SJSA1 (cell line): ENCODE data around the gene ELAVL4. TPM values are rescaled to one million over a fixed set of nuclear protein-coding genes. Genes with fewer than 3 reads are reported as not detected.

ENCODE experiments used
- DNase-seq, 2 experiments: peaks; one replicate each; pipeline ENCODE4 v3.0.0-alpha.2; 2015 to 2020; ENCODE audit warnings: low spot score in 2 of 2, low read depth in 1 of 2
- H3K27ac ChIP-seq: fragments of 250-450 bp; sonication (Bioruptor Pico); 2 replicates; pipeline ENCODE4 v1.5.1; 2020; ENCODE audit warnings: mild to moderate bottlenecking, moderate library complexity
- H3K27me3 ChIP-seq: fragments of 250-450 bp; sonication (Bioruptor Pico); replicated peaks from 2 replicates; pipeline ENCODE4 v1.5.1; 2020; ENCODE audit warnings: mild to moderate bottlenecking, moderate library complexity
- H3K36me3 ChIP-seq: fragments of 250-450 bp; sonication (Bioruptor Pico); 2 replicates; pipeline ENCODE4 v1.5.1; 2020; ENCODE audit warnings: mild to moderate bottlenecking
- H3K4me1 ChIP-seq: fragments of 250-450 bp; sonication (Bioruptor Pico); replicated peaks from 2 replicates; pipeline ENCODE4 v1.6.1; 2021; ENCODE audit warnings: mild to moderate bottlenecking
- H3K4me3 ChIP-seq: fragments of 250-450 bp; sonication (Bioruptor Pico); 2 replicates; pipeline ENCODE4 v1.5.1; 2020; ENCODE audit warnings: mild to moderate bottlenecking
- H3K9me3 ChIP-seq: fragments of 250-450 bp; sonication (Bioruptor Pico); replicated peaks from 2 replicates; pipeline ENCODE4 v1.5.1; 2020; ENCODE audit warnings: mild to moderate bottlenecking
- total RNA-seq: library from RNA; depleted of rRNA; stranded (reverse); fragments of >200 nt; shearing (Covaris generic); gene quantifications from 2 replicates; pipeline ENCODE4 v1.2.3, GENCODE V29; 2014

Gene ELAVL4
- total RNA-seq, 1 experiment from 2014 or later = not detected

GRCh38 chr1:50175719-50176639 is 67.3 kb downstream of the ELAVL4 start:
- Histone ChIP-seq H3K27me3 (0 out of 2 replicates have a peak, but pooled peaks cover 5% of the 10 kb centered on the region), H3K27ac (no peak overlapping the region)
- no peak for DNase-seq

GRCh38 chr1:50177994-50178393 is 69.3 kb downstream of the ELAVL4 start:
- Histone ChIP-seq H3K27me3 (0 out of 2 replicates have a peak, but pooled peaks cover 5% of the 10 kb centered on the region), H3K4me3 (no peak overlapping the region), H3K36me3 (no peaks in the 10 kb centered on the region), H3K9me3 (no peaks in the 10 kb centered on the region), H3K4me1 (no peaks in the 10 kb centered on the region), H3K27ac (no peak overlapping the region)
- DNase-seq = no peak

More at GRCh38 chr1:50175719-50176639, 67.3 kb downstream of the ELAVL4 start:
- H3K4me1 ChIP-seq = no peaks in the 10 kb centered on the region
- no peaks in the 10 kb centered on the region for H3K9me3 ChIP-seq
- no peaks in the 10 kb centered on the region for H3K36me3 ChIP-seq
- H3K4me3 ChIP-seq = no peak overlapping the region

- Histone ChIP-seq H3K36me3 (no peaks in the 10 kb centered on the region), H3K9me3 (no peaks in the 10 kb centered on the region), H3K4me1 (no peaks in the 10 kb centered on the region), H3K4me3 (no peak overlapping the region), H3K27ac (no peak overlapping the region), H3K27me3 (0 out of 2 replicates have a peak, but pooled peaks cover 3% of the 10 kb centered on the region)
- no peak for DNase-seq
Measured at GRCh38 chr1:50179639-50180038, 70.9 kb downstream of the ELAVL4 start.

- no peak for DNase-seq
- Histone ChIP-seq H3K9me3 (no peaks in the 10 kb centered on the region), H3K27me3 (0 out of 2 replicates have a peak, but pooled peaks cover 3% of the 10 kb centered on the region), H3K4me3 (no peak overlapping the region), H3K4me1 (no peaks in the 10 kb centered on the region), H3K27ac (no peak overlapping the region), H3K36me3 (no peaks in the 10 kb centered on the region)
Measured at GRCh38 chr1:50180367-50180766, 71.6 kb downstream of the ELAVL4 start.

GRCh38 chr1:50181027-50181663 is 72.4 kb downstream of the ELAVL4 start:
- DNase-seq = no peak

GRCh38 chr1:50183378-50184133 is 74.8 kb downstream of the ELAVL4 start:
- DNase-seq = no peak
- Histone ChIP-seq H3K4me3 (no peak overlapping the region), H3K36me3 (no peaks in the 10 kb centered on the region), H3K9me3 (no peaks in the 10 kb centered on the region), H3K27me3 (no peaks in the 10 kb centered on the region; the same call in 1 of the 2 replicates), H3K4me1 (no peaks in the 10 kb centered on the region), H3K27ac (no peak overlapping the region)

More at GRCh38 chr1:50181027-50181663, 72.4 kb downstream of the ELAVL4 start:
- H3K4me3 ChIP-seq = no peak overlapping the region
- H3K27me3 ChIP-seq = no peaks in the 10 kb centered on the region
- no peaks in the 10 kb centered on the region for H3K4me1 ChIP-seq
- H3K36me3 ChIP-seq = no peaks in the 10 kb centered on the region
- no peak overlapping the region for H3K27ac ChIP-seq
- H3K9me3 ChIP-seq = no peaks in the 10 kb centered on the region

- Histone ChIP-seq H3K4me3 (no peak overlapping the region), H3K9me3 (no peaks in the 10 kb centered on the region), H3K27me3 (no peaks in the 10 kb centered on the region; the same call in 1 of the 2 replicates), H3K4me1 (no peaks in the 10 kb centered on the region), H3K36me3 (no peaks in the 10 kb centered on the region), H3K27ac (no peak overlapping the region)
- no peak for DNase-seq
Measured at GRCh38 chr1:50189369-50189768, 80.6 kb downstream of the ELAVL4 start.

GRCh38 chr1:50193002-50193401 is 84.3 kb downstream of the ELAVL4 start:
- no peaks in the 10 kb centered on the region for H3K4me1 ChIP-seq
- peaks cover 3% of the 10 kb centered on the region; the same call in 1 of the 2 replicates for H3K27me3 ChIP-seq
- H3K4me3 ChIP-seq = no peak overlapping the region
- no peaks in the 10 kb centered on the region for H3K9me3 ChIP-seq
- DNase-seq = no peak
- H3K36me3 ChIP-seq = no peaks in the 10 kb centered on the region
- no peak overlapping the region for H3K27ac ChIP-seq

- no peak for DNase-seq
- no peak overlapping the region for H3K27ac ChIP-seq
- H3K4me1 ChIP-seq = no peaks in the 10 kb centered on the region
- no peaks in the 10 kb centered on the region for H3K36me3 ChIP-seq
- H3K27me3 ChIP-seq = peaks cover 3% of the 10 kb centered on the region; the same call in 1 of the 2 replicates
- H3K9me3 ChIP-seq = no peaks in the 10 kb centered on the region; the same call in 1 of the 2 replicates
- H3K4me3 ChIP-seq = no peak overlapping the region
Measured at GRCh38 chr1:50195205-50195604, 86.5 kb downstream of the ELAVL4 start.

GRCh38 chr1:50196081-50196480 is 87.4 kb downstream of the ELAVL4 start:
- H3K4me3 ChIP-seq = no peak overlapping the region
- DNase-seq = no peak
- no peaks in the 10 kb centered on the region for H3K4me1 ChIP-seq
- no peak overlapping the region for H3K27ac ChIP-seq
- H3K27me3 ChIP-seq = peaks cover 3% of the 10 kb centered on the region; the same call in 1 of the 2 replicates
- no peaks in the 10 kb centered on the region for H3K36me3 ChIP-seq
- no peaks in the 10 kb centered on the region; the same call in 1 of the 2 replicates for H3K9me3 ChIP-seq

GRCh38 chr1:50197216-50197615 is 88.5 kb downstream of the ELAVL4 start:
- Histone ChIP-seq H3K9me3 (no peaks in the 10 kb centered on the region; the same call in 1 of the 2 replicates), H3K27ac (no peak overlapping the region), H3K27me3 (peaks cover 3% of the 10 kb centered on the region; the same call in 1 of the 2 replicates), H3K4me1 (no peaks in the 10 kb centered on the region), H3K36me3 (no peaks in the 10 kb centered on the region), H3K4me3 (no peak overlapping the region)
- DNase-seq = no peak

GRCh38 chr1:50208315-50208714 is 99.6 kb downstream of the ELAVL4 start:
- no peaks in the 10 kb centered on the region for H3K36me3 ChIP-seq
- H3K4me1 ChIP-seq = no peaks in the 10 kb centered on the region
- no peak for DNase-seq
- H3K27me3 ChIP-seq = peaks cover 6% of the 10 kb centered on the region; the same call in 1 of the 2 replicates
- no peak overlapping the region for H3K4me3 ChIP-seq
- no peaks in the 10 kb centered on the region for H3K9me3 ChIP-seq
- H3K27ac ChIP-seq = no peak overlapping the region

- Histone ChIP-seq H3K4me1 (no peaks in the 10 kb centered on the region), H3K27ac (no peak overlapping the region), H3K9me3 (no peaks in the 10 kb centered on the region), H3K36me3 (no peaks in the 10 kb centered on the region), H3K27me3 (peaks cover 6% of the 10 kb centered on the region; the same call in 1 of the 2 replicates), H3K4me3 (no peak overlapping the region)
- no peak for DNase-seq
Measured at GRCh38 chr1:50208756-50209155, 100.0 kb downstream of the ELAVL4 start.
